22Rv1 (cell line): ENCODE data around the gene CHST3.

Source experiments
- CTCF ChIP-seq: fragments of 450-650 bp; IDR thresholded peaks from 2 replicates; pipeline ENCODE4 v1.5.1; 2017; ENCODE audit warnings: mild to moderate bottlenecking
- ZFX ChIP-seq: fragments of 450-650 bp; IDR thresholded peaks from 2 replicates; pipeline ENCODE4 v1.6.1; 2017; ENCODE audit warnings: antibody characterized with exemption, borderline replicate concordance

GRCh38 chr10:71920540-71921323 is 43.5 kb upstream of the CHST3 start:
- no peak for TF ChIP-seq CTCF
- no peak for TF ChIP-seq ZFX
